Osteocyte (in vitro differentiated cells): Measurements from ENCODE around the gene GARIN5B. TPM values are rescaled to one million over a fixed set of nuclear protein-coding genes. Genes with fewer than 3 reads are reported as not detected.
A peak's percentile ranks its signal among the peaks of the same experiment; 100 is the strongest.

Source experiments
- DNase-seq: peaks from one replicate; pipeline ENCODE4 v3.0.0; 2021; ENCODE audit warnings: mixed read lengths; ENCODE audit not compliant: unreplicated experiment; ENCODE audit errors: extremely low spot score
- H3K27ac Mint-ChIP-seq: one replicate; pipeline ENCODE4 v1.8.0; 2021; ENCODE audit warnings: mild to moderate bottlenecking, mixed read lengths; ENCODE audit not compliant: unreplicated experiment
- H3K27me3 Mint-ChIP-seq: one replicate; pipeline ENCODE4 v1.8.0; 2021; ENCODE audit warnings: mixed read lengths; ENCODE audit not compliant: unreplicated experiment
- H3K36me3 Mint-ChIP-seq: one replicate; pipeline ENCODE4 v1.8.0; 2021; ENCODE audit warnings: mixed read lengths; ENCODE audit not compliant: unreplicated experiment
- H3K4me1 Mint-ChIP-seq: one replicate; pipeline ENCODE4 v1.8.0; 2021; ENCODE audit warnings: mixed read lengths; ENCODE audit not compliant: unreplicated experiment
- H3K4me3 Mint-ChIP-seq: one replicate; pipeline ENCODE4 v1.8.0; 2021; ENCODE audit warnings: mild to moderate bottlenecking, moderate library complexity, mixed read lengths; ENCODE audit not compliant: unreplicated experiment
- H3K9me3 Mint-ChIP-seq: one replicate; pipeline ENCODE4 v1.8.0; 2021; ENCODE audit warnings: mixed read lengths; ENCODE audit not compliant: unreplicated experiment
- total RNA-seq: library from RNA; stranded (reverse); gene quantifications from 2 replicates; pipeline ENCODE4 v1.2.1, GENCODE V29; 2021
- TF ChIP-seq, protein P1 (sequence below): fragments of 200-600 bp; sonication (generic); IDR thresholded peaks from 2 replicates; pipeline ENCODE4 v1.5.0; 2021; ENCODE audit warnings: antibody characterized with exemption, mild to moderate bottlenecking, moderate library complexity

Gene GARIN5B
- total RNA-seq, 1 donor from 2014 or later, result not detected

DNA sequence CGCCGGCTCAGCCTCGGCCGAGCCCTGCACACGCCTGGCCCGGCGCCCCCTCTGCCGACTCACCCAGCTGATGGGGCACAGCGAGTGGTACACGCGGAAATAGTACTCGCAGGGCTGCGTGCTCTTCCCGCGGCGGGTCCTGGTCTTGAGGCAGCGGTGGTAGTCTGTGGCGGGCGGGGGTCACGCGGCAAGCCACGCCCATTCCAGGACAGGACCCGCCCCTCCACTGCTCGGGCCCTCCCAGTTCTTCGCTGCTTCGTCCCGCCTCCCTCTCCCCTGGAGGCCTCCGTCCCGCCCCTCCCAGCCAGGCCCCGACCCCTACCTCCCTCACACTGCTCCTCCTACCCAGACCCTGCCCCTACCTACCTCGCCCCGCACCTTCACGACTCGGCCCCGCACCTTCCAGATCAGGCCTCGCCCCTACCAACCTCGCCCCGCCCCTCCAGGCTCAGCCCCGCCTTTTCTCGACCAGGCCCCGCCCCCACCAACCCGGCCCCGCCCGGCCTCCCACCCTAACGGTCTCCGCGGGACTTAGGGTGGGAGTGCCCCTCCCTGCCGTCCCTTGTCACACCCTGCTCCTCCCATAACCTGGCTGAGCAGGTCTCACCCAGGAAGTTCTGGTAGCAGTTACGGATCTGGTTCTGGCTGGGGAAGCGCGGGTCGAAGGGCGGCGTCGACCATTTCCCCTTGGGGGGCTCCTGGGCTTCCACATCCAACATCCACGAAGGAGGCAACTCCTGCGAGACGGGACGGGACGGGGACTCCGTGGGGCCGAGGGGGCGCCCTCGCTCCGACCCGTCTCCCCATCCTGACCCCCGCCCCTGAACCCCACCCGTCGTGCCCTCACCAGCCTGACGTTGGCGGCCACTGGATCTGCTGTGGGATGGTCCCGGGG, 9.0 kb downstream of the GARIN5B start:
- DNase-seq, result no peak
- TF ChIP-seq, protein P1, sequence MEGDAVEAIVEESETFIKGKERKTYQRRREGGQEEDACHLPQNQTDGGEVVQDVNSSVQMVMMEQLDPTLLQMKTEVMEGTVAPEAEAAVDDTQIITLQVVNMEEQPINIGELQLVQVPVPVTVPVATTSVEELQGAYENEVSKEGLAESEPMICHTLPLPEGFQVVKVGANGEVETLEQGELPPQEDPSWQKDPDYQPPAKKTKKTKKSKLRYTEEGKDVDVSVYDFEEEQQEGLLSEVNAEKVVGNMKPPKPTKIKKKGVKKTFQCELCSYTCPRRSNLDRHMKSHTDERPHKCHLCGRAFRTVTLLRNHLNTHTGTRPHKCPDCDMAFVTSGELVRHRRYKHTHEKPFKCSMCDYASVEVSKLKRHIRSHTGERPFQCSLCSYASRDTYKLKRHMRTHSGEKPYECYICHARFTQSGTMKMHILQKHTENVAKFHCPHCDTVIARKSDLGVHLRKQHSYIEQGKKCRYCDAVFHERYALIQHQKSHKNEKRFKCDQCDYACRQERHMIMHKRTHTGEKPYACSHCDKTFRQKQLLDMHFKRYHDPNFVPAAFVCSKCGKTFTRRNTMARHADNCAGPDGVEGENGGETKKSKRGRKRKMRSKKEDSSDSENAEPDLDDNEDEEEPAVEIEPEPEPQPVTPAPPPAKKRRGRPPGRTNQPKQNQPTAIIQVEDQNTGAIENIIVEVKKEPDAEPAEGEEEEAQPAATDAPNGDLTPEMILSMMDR, result no peak
- Mint-ChIP-seq H3K27ac (no peak overlapping the region), H3K4me3 (peak overlapping the region; percentile 71), H3K4me1 (peaks cover 20% of the 10 kb centered on the region), H3K36me3 (no peaks in the 10 kb centered on the region), H3K27me3 (peaks cover 41% of the 10 kb centered on the region), H3K9me3 (no peaks in the 10 kb centered on the region)

DNA sequence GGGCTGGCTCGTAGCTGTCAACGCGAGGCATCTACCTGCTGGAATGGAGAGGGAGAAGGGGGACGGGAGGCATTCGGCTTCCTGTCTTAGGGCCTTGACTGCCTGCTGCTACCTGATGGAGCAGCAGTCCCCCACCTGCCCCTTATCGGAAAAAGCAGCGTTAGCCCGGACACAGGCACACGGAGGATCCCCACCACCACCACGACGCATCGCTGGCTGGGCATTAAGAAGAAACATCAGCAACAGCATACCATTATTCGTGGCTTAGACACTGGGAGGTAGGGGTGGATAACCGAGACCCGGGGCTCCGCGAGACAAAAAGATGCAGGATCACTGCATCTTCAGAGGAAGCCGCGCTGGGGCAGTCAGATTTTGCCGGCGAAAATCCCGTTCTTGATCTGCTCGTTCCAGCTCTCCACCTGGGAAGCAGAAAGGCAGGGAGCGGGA, 9.7 kb downstream of the GARIN5B start:
- peaks cover 25% of the 10 kb centered on the region for H3K4me1 Mint-ChIP-seq
- no peak for DNase-seq
- H3K9me3 Mint-ChIP-seq, result no peaks in the 10 kb centered on the region
- H3K4me3 Mint-ChIP-seq, result peak overlapping the region; percentile 71
- peaks cover 41% of the 10 kb centered on the region for H3K27me3 Mint-ChIP-seq
- TF ChIP-seq, protein P1, result no peak
- H3K27ac Mint-ChIP-seq, result no peak overlapping the region
- no peaks in the 10 kb centered on the region for H3K36me3 Mint-ChIP-seq

DNA sequence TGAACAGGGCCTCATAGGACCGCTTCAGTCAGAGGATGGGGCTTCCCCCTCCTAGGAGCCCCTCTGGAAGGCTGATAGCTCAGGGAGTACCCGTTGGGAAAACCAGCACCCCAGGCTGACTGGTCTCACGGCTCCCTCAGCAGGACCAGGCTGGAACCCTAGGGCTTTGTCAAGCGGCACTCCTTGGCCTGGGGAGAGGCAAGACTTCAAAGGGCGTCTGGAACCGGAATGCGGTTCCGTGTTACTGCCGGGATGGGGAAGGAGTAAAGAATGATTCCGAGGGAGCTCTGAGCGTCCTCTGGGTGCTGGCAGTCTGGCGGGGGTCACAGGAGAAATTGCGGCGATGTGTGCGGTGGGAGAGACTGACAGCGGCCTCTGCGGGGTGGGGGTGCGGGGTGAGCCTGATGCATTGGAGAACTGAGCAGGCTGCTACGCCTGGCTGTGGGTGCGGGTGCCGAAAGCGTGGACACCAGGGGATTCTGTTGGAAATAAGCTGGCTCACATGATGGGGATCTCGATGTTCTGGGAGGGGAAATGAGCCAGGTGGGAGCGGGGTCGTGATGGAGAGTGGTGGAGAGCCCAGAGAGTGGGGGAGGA, 10.4 kb downstream of the GARIN5B start:
- Mint-ChIP-seq H3K27ac (no peak overlapping the region), H3K36me3 (no peaks in the 10 kb centered on the region), H3K4me3 (peak overlapping the region; percentile 46), H3K9me3 (no peaks in the 10 kb centered on the region), H3K4me1 (peaks cover 27% of the 10 kb centered on the region), H3K27me3 (peaks cover 40% of the 10 kb centered on the region)
- TF ChIP-seq, protein P1, result no peak
- no peak for DNase-seq

DNA sequence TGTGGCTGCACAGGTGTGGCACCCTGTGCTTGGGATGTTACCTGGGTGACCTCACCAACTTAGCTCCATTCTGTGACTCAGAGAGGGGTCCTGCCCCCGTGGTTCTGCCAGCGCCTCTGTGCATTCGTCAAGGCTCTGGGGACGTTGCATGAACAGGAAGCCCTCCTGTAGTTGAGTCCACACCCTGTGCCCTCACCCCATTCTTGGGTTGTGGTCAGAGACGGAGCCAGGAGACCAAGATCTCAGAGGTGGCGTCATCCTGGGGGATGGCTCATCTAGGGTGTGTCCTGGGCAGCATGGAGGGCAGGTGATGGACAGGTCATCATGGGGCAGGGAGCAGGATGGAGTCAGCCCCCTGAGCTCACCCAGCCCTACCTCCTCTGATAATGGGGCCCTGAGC, 11.0 kb downstream of the GARIN5B start:
- H3K4me3 Mint-ChIP-seq, result no peak overlapping the region
- no peaks in the 10 kb centered on the region for H3K9me3 Mint-ChIP-seq
- peaks cover 34% of the 10 kb centered on the region for H3K27me3 Mint-ChIP-seq
- no peaks in the 10 kb centered on the region for H3K36me3 Mint-ChIP-seq
- H3K27ac Mint-ChIP-seq, result no peak overlapping the region
- DNase-seq, result no peak
- TF ChIP-seq, protein P1, result no peak
- peaks cover 27% of the 10 kb centered on the region for H3K4me1 Mint-ChIP-seq

DNA sequence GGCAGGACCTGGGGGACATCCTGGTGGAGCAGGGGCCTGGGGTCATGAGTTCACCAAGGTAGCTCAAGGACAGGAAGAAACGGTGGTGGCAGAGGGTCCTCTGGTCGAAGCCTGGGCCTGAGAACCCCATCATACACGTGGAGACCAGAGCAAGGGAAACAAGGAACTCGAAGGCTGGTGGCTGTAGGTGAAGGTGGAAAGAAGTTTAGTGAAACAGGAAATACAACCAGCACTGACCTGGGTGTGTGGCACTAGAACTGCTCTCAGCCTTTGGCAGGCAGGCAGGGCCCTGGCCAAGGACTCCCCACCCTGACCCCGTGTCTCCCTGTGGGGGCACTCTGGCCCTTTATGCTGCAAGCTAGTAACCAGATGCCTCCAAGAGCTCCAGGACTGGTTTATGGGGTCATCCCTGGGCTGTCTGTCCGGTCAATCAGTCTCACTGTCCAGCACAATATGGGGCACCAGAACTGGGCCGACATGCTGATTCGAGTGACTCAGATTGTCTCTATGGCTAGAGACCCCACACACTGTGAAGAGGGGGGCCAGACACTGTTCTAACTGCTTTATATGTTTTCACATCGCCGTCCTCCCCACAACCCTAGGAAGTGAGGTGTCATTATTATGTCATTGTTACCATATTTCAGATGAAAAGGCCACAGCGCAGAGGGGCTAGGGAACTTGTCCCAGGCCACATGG, 12.3 kb downstream of the GARIN5B start:
- TF ChIP-seq, protein P1, result no peak
- Mint-ChIP-seq H3K4me1 (peaks cover 28% of the 10 kb centered on the region), H3K4me3 (no peak overlapping the region), H3K27me3 (peaks cover 29% of the 10 kb centered on the region), H3K36me3 (no peaks in the 10 kb centered on the region), H3K27ac (no peak overlapping the region), H3K9me3 (no peaks in the 10 kb centered on the region)
- DNase-seq, result no peak
